GM12874 (cell line): ENCODE data around the gene NFIC.

Experiments used
- CTCF ChIP-seq: IDR thresholded peaks from 2 replicates; pipeline ENCODE4 v1.5.1; 2011; ENCODE audit warnings: low read depth, mild to moderate bottlenecking, control low read depth, low read length, moderate library complexity; ENCODE audit not compliant: insufficient read depth

The NFIC gene

GRCh38 chr19:3496392-3497273, 130.2 kb downstream of the NFIC start:
- TF ChIP-seq CTCF: no peak

- TF ChIP-seq CTCF: no peak
Measured at GRCh38 chr19:3497757-3498520, 131.6 kb downstream of the NFIC start.

- no peak for TF ChIP-seq CTCF
Measured at GRCh38 chr19:3499738-3500428, 133.5 kb downstream of the NFIC start.

GRCh38 chr19:3500429-3501101, 134.2 kb downstream of the NFIC start, which contains the start of gene DOHH:
Gene DOHH (minus strand): TSS chr19:3500674. CDS start chr19:3496814, 3,860 bp downstream.
- TF ChIP-seq CTCF: no peak

DNA sequence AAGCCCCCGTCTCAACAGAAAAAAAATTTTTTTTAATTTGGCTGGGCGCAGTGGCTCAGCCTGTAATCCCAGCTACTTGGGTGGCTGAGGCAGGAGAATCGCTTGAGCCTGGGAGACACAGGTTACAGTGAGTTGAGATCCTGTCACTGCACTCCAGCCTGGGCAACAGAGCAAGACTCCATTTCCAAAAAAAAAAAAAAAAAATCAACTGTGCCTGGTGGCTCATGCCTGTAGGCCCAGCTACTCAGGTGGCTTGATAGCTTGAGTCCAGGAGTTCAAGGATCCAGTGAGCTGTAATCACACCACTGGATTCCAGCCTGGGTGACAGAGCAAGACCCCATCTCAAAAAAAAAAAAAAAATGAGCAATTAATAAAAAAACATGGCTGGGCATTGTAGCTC, 135.4 kb downstream of the NFIC start:
- TF ChIP-seq CTCF: no peak

- TF ChIP-seq CTCF: no peak
Measured at GRCh38 chr19:3503036-3503572, 136.7 kb downstream of the NFIC start.
